ENCODE measurements around the gene LZTS2. TPM values are rescaled to one million over a fixed set of nuclear protein-coding genes. Genes with fewer than 3 reads are reported as not detected.

The LZTS2 gene
- total RNA-seq, 1 donor from 2014 or later, result 35.6 TPM

DNA sequence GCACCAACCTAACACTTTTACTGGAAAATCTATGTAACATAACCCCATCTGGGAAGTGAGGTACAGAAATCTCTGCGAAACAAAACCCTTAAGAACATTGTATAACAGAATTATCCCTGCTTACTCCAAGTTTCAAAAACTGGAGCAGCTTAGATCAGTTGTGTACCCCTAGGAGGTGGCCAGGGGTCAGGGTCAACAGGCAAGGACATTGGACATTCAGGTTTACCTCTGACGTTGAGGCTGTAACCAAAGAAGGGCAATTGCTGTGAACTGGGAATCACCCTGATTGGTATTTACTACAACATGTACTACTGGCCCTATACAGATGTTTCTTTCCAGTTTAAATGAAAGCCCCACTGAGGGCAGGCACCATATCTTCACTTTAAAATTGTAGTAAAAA is 44.5 kb downstream of the LZTS2 start:
- no peaks in the 10 kb centered on the region for H3K9me3 ChIP-seq (replicated peaks)
- H3K4me3 ChIP-seq, result no peak overlapping the region
- H3K27ac ChIP-seq (replicated peaks), result no peak overlapping the region
- DNase-seq, result no peak
- peaks cover 32% of the 10 kb centered on the region for H3K4me1 ChIP-seq
- intact Hi-C loops (cut with micrococcal nuclease), result no loop called here
- TF ChIP-seq CTCF (IDR thresholded peaks at IDR 0.05; ENCODE audit: borderline replicate concordance), result no peak
- peaks cover 43% of the 10 kb centered on the region for H3K27me3 ChIP-seq (ENCODE audit: low read depth)
- H3K36me3 ChIP-seq, result peaks cover 11% of the 10 kb centered on the region

DNA sequence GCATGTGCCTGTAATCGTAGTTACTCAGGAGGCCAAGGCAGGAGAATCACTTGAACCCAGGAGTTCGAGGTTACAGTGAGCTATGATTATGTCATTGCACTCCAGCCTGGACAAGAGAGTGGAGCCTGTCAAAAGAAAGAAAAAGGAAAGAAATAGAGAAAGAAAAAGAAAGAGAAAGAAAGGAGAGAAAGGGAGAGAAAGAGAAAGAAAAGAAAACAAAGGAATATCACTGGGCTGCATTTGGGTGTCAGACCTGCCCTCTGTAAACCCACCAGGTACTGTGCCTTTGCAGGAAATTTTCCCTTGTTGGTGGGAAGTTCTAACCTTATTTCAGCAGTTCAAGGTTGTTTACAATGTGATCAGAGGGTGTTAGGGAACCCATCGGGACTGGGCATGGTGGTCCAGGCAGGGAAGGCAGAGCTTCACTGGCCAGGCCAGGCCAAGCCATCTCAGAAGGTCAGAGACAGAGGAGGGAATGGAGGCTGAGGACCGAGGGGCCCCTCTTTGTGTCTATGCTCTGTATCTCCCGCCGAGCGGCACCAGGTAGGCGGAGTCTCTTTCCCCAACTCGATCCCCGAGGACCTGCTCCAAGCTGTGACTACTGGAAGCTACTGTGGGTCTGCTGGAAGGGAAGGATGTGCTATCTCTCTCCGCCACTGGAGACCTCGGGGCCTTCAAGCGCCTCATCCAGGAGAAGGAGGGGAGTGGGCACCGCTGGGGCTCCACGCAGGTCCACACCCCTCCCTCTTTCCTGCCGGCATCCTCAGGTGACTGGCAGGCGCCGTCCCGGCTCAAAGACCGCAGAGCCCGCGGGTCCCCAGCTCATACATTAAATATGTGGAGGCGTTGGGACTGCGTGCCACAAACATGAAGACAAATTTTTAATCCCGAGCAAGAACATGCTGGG is 47.0 kb downstream of the LZTS2 start:
- H3K27me3 ChIP-seq (ENCODE audit: low read depth), result peaks cover 68% of the 10 kb centered on the region
- no peak for DNase-seq
- H3K9me3 ChIP-seq (replicated peaks), result no peaks in the 10 kb centered on the region
- intact Hi-C loops (cut with micrococcal nuclease), result no loop called here
- no peaks in the 10 kb centered on the region for H3K36me3 ChIP-seq
- no peak for TF ChIP-seq CTCF (IDR thresholded peaks at IDR 0.05; ENCODE audit: borderline replicate concordance)
- no peak overlapping the region for H3K27ac ChIP-seq (replicated peaks)
- no peak overlapping the region for H3K4me3 ChIP-seq
- peaks cover 33% of the 10 kb centered on the region for H3K4me1 ChIP-seq

GRCh38 chr10:101047268-101047667 is 47.7 kb downstream of the LZTS2 start:
- intact Hi-C loops (cut with micrococcal nuclease), result no loop called here
- H3K27ac ChIP-seq (replicated peaks), result no peak overlapping the region
- no peak for TF ChIP-seq CTCF (IDR thresholded peaks at IDR 0.05; ENCODE audit: borderline replicate concordance)
- H3K36me3 ChIP-seq, result no peaks in the 10 kb centered on the region
- H3K27me3 ChIP-seq (ENCODE audit: low read depth), result peaks cover 73% of the 10 kb centered on the region
- peaks cover 27% of the 10 kb centered on the region for H3K4me1 ChIP-seq
- no peak for DNase-seq
- no peak overlapping the region for H3K4me3 ChIP-seq
- H3K9me3 ChIP-seq (replicated peaks), result no peaks in the 10 kb centered on the region

- DNase-seq, result no peak
- TF ChIP-seq CTCF (IDR thresholded peaks at IDR 0.05; ENCODE audit: borderline replicate concordance), result no peak
- intact Hi-C loops (cut with micrococcal nuclease), result no loop called here
- Histone ChIP-seq H3K4me3 (no peak overlapping the region), H3K9me3 (replicated peaks) (no peaks in the 10 kb centered on the region), H3K4me1 (peaks cover 20% of the 10 kb centered on the region), H3K36me3 (no peaks in the 10 kb centered on the region), H3K27me3 (ENCODE audit: low read depth) (peaks cover 79% of the 10 kb centered on the region), H3K27ac (replicated peaks) (no peak overlapping the region)
These were observed 48.6 kb downstream of the LZTS2 start for GRCh38 chr10:101047961-101048892.

- DNase-seq, result peak; percentile 49
- Histone ChIP-seq H3K27me3 (ENCODE audit: low read depth) (peaks cover 73% of the 10 kb centered on the region), H3K4me3 (peak overlapping the region; percentile 30), H3K4me1 (peaks cover 15% of the 10 kb centered on the region), H3K36me3 (no peaks in the 10 kb centered on the region), H3K9me3 (replicated peaks) (no peaks in the 10 kb centered on the region), H3K27ac (replicated peaks) (no peak overlapping the region)
- TF ChIP-seq CTCF (IDR thresholded peaks at IDR 0.05; ENCODE audit: borderline replicate concordance), result peak; percentile 84
- intact Hi-C loops (cut with micrococcal nuclease), result no loop called here
These were observed 50.8 kb downstream of the LZTS2 start for GRCh38 chr10:101050208-101051069.

All from left ventricle myocardium inferior (tissue), 1 donor.